Uterus (tissue), 2 donors: ENCODE data around the gene LRRC49.

Source experiments
- POLR2A ChIP-seq, 2 donors: fragments of 450-650 bp; IDR thresholded peaks; one replicate each; pipeline ENCODE4 v1.6.1; 2016; ENCODE audit warnings: antibody characterized with exemption in 2 of 2, mild to moderate bottlenecking in 1 of 2, moderate library complexity in 1 of 2
- TF ChIP-seq, protein P1 (sequence below), 4 experiments: fragments of 200-600 bp in 2 of 4; fragments of 450-650 bp in 2 of 4; sonication (generic) in 2 of 4; IDR thresholded peaks; one replicate each; pipeline ENCODE4 v1.5.1; 2016 to 2019; ENCODE audit warnings: antibody characterized with exemption in 4 of 4, mild to moderate bottlenecking in 2 of 4, moderate library complexity in 1 of 4

DNA sequence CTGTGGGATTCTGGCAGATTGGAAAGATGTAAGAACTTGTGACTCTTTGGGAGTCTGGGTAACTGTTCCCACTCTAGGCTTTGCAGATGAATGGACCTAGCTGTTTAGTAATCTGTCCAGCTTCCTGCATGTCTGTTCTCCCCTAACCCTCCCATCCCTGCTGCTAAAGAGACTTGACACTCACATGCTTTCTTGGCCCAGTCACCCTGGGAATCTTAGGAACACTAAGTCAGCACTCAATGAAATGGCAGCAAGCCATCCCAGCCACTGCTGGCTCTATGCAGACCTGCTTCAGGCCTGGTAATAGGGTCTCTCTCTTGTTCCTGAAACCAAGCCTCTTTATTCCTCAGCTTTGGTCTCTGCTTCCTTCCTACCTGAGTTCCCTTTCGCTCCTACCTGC lies 158.9 kb downstream of the LRRC49 start:
- TF ChIP-seq POLR2A (IDR thresholded peaks at IDR 0.05), result no peak
- TF ChIP-seq, protein P1, sequence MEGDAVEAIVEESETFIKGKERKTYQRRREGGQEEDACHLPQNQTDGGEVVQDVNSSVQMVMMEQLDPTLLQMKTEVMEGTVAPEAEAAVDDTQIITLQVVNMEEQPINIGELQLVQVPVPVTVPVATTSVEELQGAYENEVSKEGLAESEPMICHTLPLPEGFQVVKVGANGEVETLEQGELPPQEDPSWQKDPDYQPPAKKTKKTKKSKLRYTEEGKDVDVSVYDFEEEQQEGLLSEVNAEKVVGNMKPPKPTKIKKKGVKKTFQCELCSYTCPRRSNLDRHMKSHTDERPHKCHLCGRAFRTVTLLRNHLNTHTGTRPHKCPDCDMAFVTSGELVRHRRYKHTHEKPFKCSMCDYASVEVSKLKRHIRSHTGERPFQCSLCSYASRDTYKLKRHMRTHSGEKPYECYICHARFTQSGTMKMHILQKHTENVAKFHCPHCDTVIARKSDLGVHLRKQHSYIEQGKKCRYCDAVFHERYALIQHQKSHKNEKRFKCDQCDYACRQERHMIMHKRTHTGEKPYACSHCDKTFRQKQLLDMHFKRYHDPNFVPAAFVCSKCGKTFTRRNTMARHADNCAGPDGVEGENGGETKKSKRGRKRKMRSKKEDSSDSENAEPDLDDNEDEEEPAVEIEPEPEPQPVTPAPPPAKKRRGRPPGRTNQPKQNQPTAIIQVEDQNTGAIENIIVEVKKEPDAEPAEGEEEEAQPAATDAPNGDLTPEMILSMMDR (IDR thresholded peaks at IDR 0.05), result no peak
